ENCODE results near the gene SLC22A8.
A peak's percentile ranks its signal among the peaks of the same experiment; 100 is the strongest.
"Not testable (repeated sequence)": the region's sequence is repeated elsewhere in the genome, so short reads cannot be mapped to it uniquely, and the experiment has no call there.

SLC22A8 gene

DNA sequence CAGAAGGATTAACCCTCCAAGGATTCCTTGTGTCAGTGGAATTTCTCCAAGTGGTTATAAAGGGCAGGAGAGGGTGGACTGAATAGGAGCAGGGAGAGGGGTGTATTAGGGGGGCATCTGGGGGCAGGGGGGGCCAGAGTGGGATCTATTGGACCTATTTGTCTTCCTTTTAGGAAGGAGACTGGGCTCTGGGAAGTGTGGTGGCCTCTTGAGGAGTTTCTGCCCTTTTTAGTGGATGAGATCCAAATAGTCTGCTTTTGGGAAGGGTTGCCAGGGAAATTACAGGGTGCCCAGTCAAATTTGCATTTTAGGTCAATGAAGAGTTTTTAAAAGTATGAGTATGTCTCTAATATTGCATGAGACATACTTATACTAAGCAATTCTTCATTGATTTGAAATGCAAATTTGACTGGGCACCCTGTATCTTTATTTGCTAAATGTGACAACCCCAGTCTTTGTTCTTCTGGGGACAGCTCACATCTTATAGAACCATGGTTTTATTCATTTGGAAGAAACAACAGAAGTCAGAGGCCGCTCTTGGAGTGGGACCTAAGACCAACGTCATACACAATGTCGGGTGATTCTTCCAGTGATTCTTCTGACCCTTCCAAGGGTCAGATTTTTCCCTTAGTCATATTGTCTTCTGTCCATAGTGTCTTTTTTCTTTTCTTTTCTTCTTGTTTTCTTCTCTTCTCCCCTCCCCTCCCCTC is 30.4 kb downstream of the SLC22A8 start:
- peak in 1 of 2 experiments; percentile 50 for DNase-seq

DNA sequence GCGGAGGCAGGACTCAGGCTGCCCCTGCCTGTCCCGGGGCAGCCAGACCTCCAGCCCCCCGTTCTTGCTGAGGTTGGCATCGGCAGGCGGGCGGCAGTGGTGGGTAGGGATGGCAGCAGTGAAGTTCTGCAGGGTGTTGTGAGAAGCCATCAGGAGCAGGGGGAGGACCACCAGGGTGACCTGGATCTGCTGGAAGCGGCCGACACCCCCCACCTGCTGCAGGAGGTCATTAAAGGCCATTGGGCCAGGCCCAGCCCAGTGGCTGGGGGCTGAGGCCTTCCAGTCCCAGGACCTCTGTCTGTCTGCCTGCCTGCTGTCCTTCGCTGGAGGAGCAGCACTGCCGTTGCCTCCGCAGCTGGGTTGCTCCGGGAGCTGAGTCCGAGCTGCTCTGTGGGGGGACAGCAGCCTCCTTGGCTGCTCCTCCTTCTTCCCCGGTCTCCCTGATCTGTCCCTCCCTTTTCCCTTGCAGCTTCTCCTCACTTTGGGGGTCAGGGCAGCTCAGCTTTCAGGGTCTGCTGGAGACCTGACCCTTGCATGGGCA is 31.1 kb downstream of the SLC22A8 start, which contains the start of gene SLC22A6:
SLC22A6 (minus strand) TSS at position 517 of the 541 bp plus-strand sequence; CDS start at position 240, 277 bp downstream.
- peak in 1 of 2 experiments; percentile 16 for DNase-seq

GRCh38 chr11:62983536-62984199 is 32.0 kb downstream of the SLC22A8 start:
- DNase-seq = no peak

GRCh38 chr11:62981743-62982142 is 33.9 kb downstream of the SLC22A8 start:
- DNase-seq = peak in 1 of 2 experiments; percentile 22

GRCh38 chr11:62980133-62980760 is 35.4 kb downstream of the SLC22A8 start:
- no peak for DNase-seq

DNA sequence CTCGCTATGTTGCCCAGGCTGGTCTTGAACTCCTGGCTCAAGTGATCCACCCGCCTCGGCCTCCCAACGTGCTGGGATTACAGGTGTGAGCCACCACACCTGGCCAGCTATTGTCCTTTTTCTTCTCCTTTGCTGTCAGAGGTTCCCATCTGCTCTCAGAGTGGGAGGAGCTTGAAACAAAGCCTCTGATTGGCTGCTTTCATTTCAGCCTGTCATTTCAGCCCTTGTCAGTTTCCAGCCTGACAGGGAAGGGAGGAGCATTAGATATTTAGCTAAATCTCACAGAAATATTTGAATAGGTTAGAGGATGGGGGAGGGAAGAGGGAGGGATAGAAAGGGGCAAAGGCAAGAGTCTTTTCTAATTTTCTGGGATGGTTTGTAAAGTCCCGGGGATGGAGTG is 39.5 kb downstream of the SLC22A8 start:
- no peak for DNase-seq

- peak; percentile 41 to 85 for DNase-seq
Observed at GRCh38 chr11:62974848-62975522, 40.7 kb downstream of the SLC22A8 start.

DNA sequence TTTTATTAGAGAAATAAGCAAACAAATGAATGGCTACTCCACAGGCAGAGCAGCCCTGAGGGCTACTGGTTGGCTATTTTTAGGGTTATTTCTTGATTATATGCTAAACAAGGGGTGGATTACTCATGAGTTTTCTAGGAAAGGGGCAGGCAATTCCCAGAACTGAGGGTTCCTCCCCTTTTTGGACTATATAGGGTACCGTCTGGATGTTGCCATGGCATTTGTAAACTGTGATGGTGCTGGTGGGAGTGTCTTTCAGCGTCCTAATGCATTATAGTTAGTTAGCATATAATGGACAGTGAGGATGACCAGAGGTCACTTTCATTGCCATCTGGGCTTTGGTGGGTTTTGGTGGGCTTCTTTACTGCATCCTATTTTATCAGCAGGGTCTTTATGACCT is 50.1 kb downstream of the SLC22A8 start:
- no peak for DNase-seq

GRCh38 chr11:62962391-62962790 is 53.2 kb downstream of the SLC22A8 start:
- DNase-seq = peak in 1 of 2 experiments; percentile 25

- no peak for DNase-seq
Observed at GRCh38 chr11:62961017-62961570, 54.5 kb downstream of the SLC22A8 start.

DNA sequence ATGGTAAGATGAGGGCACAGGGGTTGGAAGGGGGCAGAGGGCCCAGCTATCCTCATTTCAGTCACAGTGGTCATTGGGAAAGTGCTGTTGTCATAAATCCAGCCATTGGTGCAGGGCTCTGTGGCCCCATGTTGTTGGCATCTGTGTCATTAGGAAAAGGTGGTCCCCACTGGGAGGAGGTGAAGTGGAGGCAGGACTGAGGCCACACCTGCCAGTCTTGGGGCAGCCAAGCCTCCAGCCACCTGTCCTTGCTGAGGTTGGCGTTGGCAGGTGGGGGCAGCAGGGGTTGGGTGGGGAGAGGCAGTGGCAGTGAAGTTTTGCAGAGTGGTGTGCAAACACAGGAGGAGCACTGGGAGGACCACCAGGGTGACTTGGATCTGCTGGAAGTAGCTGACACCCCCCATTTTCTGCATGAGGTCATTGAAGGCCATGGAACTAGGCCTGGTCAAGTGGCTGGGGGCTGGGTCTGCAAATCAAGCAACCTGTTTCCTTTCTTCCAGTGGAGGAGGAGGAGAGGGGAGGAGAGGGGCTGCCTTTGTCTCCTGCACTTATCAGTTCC is 56.1 kb downstream of the SLC22A8 start:
- DNase-seq = no peak

DNA sequence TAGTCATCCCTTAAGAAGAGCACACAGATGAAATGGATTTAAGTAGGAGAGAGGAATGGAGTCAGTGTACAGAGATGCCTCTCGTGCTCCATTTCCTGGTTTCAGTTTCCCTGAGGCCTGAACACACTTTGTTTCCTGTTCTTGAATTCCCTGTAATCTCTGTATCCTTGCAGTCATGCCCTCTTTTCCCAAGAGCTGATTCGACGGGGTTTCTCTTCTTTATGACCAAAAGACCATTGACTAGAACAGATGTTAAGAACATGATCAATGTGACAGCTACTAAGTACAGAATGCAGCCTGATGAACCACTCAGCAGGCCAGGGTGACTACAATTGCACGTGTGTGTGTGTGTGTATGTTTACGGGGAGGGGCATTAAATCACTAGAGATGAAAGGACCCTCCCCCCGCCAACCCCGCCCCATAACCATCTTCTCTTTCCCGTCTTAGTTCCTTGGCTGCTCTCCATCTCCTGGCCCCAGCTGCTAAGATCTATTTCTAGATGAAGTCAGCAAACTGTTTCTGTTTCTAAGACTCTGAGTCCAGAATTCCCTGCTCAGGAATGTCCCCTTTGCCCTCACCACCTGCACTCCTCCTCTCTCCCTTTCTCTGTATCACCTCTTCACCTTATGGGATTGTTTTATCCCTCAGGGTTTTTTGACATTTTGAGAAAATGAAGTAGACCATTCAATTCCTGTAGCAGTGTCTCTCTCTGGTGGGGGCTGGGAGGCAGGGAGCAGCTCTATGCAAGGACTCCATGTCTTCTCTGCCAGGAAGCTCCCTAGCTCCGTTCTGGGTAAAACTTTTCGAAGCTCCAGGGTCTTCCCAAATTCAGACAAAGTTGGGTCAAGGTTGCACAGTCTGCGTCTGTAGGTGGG is 56.9 kb downstream of the SLC22A8 start:
- no peak for DNase-seq

GRCh38 chr11:62957147-62957546 is 58.5 kb downstream of the SLC22A8 start:
- DNase-seq = no peak

GRCh38 chr11:62954478-62954877 is 61.2 kb downstream of the SLC22A8 start:
- DNase-seq = no peak

DNA sequence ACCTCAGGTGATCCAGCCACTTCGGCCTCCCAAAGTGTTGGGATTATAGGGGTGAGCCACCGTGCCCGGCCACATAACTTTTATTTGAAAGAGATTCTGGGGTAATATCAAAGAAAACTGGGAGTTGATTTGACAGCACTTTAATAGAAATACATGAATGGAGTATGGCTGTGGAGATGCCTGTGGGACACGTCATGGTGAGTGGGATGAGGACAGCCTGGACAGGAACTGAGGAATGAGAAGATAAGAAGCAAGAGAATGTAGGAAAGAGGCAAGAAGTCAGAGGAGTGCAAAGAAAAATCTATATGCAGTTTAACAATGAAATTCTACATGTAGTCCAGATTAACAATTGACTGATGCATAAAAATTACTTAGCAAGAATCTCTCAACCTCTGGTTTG is 61.8 kb downstream of the SLC22A8 start:
- DNase-seq = no peak

DNA sequence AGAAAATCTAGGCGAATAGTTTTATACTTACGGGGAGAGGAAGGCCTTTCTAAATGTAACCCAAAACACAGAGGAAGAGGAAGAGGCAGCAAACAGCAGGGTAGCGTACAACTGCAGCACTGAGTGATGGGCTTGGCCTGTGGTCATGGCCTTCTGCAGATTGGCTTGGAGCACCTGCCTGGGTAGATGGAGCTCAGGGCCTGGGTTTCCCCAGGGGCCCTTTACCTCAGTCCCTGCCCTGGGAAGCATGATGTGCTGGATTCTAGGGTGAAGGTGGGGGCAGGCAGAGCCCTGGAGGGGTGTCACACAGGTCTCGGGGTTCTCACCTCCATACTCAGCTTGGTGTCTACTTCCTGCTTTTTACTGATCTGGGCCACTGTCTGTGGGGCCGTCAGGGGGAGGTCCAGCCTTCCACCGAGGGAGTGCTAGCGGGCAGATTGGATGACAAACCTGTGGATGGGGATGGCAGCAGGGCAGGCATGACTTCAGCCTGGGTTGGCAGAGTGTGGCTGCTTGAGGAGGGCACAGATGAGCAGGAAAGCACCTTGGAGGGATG is 66.8 kb downstream of the SLC22A8 start:
- no peak for DNase-seq

DNA sequence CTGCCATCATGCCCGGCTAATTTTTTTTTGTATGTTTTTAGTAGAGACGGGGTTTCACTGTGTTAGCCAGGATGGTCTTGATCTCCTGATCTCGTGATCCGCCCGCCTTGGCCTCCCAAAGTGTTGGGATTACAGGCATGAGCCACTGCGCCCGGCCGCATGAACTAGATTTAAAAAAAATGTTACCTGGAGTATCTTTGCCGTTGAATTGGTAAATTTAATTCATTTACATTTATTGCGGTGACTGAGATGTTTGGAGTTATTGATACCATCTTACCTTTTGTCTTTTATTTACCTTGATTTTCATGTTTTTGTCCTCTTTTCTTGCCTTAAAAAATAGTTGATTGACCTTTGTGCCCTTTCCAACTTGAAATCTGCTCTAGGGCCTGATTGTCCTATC is 70.1 kb downstream of the SLC22A8 start:
- not testable (repeated sequence) for DNase-seq

Data from NCI-H526 (cell line).